ENCODE results near the gene PRRC1.

Gene PRRC1

GRCh38 chr5:127582773-127583370 is 65.4 kb downstream of the PRRC1 start:
- no peak for FAIRE-seq

DNA sequence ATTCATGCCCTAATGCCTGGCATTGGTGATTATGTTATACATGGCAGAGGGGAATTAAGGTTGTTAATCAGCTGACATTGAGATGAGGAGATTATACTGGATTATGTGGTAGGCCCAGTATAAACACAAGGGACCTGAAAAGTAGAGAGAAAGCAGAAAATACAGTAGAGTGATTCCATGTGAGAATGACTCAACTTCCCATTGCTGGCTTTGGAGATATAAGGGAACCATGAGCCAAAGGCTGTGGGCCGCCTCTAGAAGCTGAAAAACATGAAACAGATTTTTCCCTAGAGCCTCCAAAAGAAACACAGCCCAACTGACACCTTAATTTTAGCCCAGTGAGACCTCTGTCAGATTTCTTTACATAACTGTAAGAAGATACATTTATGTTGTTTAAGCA is 66.4 kb downstream of the PRRC1 start:
- no peak for FAIRE-seq

DNA sequence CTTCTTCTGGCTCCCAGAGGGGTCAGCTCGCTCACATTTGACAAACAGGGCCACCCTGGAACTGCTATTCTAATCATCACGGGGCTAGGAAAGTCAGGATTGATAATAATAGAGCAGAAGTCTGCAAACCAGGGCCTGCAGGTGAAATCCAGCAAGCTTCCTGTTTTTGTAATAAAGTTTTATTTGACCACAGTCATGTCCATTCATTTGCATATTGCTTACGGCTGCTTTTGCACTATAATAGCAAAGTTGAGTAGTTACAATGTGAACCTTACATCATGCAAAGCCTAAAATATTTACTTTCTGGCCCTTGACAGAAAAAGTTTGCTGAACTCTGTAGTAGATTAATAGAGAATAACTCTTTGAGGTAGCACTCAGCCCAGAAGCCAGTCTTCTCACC is 68.2 kb downstream of the PRRC1 start:
- FAIRE-seq, result no peak

- FAIRE-seq, result no peak
These were observed 68.8 kb downstream of the PRRC1 start for GRCh38 chr5:127586066-127586770.

GRCh38 chr5:127586811-127587210 is 69.4 kb downstream of the PRRC1 start:
- no peak for FAIRE-seq

- FAIRE-seq, result no peak
These were observed 69.9 kb downstream of the PRRC1 start for GRCh38 chr5:127587246-127587917.

GRCh38 chr5:127588368-127588767 is 70.9 kb downstream of the PRRC1 start:
- no peak for FAIRE-seq

- FAIRE-seq, result no peak
These were observed 72.0 kb downstream of the PRRC1 start for GRCh38 chr5:127589309-127590030.

- no peak for FAIRE-seq
These were observed 72.8 kb downstream of the PRRC1 start for GRCh38 chr5:127590156-127590722.

GRCh38 chr5:127595484-127596368 is 78.3 kb downstream of the PRRC1 start:
- no peak for FAIRE-seq

GRCh38 chr5:127596501-127596900 is 79.1 kb downstream of the PRRC1 start:
- no peak for FAIRE-seq

DNA sequence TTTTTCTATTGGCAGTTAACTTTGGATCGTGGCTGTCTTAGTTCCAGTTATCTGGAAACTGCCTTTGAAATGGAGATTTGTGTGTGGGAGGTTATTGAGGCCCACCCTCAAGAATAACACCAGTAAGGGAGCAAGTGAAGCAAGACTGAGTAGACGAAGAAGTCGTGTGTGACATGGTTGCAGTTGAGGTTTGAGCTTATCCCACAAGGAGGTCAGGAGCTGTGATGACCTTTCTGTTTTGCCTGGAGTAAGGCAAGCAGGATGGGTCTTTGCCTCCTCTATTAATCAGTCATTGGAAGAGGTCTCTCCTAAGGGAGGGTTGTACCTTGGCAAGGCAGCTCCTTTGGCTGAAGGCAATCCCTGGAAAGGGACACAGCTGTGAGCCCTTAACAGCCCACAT is 81.9 kb downstream of the PRRC1 start:
- FAIRE-seq, result no peak

- FAIRE-seq, result no peak
These were observed 82.4 kb downstream of the PRRC1 start for GRCh38 chr5:127599847-127600246.

- no peak for FAIRE-seq
These were observed 83.7 kb downstream of the PRRC1 start for GRCh38 chr5:127601111-127601510.

DNA sequence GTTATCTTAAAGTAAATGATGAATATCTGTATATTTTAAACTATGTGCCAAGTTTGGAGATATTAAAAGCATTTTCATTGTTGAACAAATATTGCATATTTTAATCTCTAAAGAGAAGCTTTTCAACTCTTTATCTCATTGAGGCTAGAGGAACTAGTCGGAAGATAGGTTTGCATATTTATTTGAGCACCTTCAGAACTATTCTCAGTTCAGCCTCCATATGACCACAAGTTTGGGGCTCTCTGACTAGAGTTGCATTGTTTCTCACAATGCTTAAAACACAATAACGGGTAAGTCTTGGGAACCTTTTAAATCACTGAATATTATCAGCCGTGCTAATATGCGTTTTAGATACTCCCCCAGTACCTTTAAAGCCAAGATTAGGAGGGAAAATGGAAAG is 84.2 kb downstream of the PRRC1 start:
- FAIRE-seq, result no peak

GRCh38 chr5:127602481-127602880 is 85.0 kb downstream of the PRRC1 start:
- FAIRE-seq, result no peak

DNA sequence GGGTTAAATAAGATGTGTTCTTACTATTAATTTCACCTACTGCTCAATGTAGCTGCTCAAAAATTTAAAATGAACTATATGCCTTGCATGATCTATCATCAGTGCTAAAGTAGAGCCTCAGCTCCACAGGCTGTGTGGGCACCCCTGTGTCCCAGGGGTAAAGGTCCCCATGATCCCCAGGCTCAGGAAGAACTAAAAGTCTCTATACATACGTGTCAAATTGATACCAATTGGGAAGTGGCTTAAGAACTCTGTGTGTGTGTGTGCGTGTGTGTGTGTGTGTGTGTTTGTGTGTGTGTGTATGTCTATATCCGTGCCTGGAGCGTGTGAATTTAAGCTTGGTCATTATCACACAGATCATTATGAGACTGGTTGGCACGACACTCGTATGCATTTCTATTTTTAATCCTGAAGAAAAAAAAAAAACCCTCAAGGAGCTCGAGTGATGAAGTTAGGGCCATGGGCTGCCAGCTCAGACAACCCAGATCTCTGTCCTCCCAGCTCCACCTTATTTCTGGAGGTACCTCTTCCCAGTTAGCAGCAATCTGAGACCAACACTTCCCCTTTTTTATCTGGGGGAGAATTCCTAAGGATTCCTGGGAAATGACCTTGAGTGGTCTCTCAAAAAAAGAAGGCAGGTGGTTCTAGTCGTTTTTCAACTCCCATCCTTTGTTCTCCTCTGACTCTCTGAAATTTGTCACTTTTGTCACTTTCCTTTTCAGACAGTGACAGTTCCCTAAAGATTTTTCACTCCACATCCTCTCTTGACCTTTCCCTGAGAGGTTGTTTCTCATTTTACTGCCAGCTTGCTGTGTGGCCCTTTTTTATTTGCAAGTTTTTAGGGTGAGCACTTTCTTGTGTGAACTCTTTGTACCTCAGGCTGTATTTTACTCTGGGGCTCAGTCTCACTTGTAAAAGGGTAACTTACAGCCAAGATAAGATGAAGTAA is 85.7 kb downstream of the PRRC1 start:
- no peak for FAIRE-seq

All from G401.6 (cell line).